Neural cell (in vitro differentiated cells): ENCODE measurements around the gene TSACC. TPM values are rescaled to one million over a fixed set of nuclear protein-coding genes. Genes with fewer than 3 reads are reported as not detected.

ENCODE experiments used
- H2AFZ ChIP-seq: fragments of 200-600, 300-800 bp; sonication (generic), shearing (Covaris generic); 2 replicates; pipeline ENCODE4 v1.6.0; 2014; ENCODE audit warnings: low read depth, mild to moderate bottlenecking, antibody characterized with exemption, low read length, moderate library complexity
- H3F3A ChIP-seq: fragments of 200-600 bp; shearing (Covaris generic); 2 replicates; pipeline ENCODE4 v1.6.1; 2016; ENCODE audit warnings: mild to moderate bottlenecking, moderate library complexity, mixed read lengths, antibody characterized with exemption, low read length; ENCODE audit not compliant: insufficient read depth, poor library complexity, severe bottlenecking
- H3K27ac ChIP-seq: fragments of 200-600, 300-800 bp; sonication (generic), shearing (Covaris generic); 2 replicates; pipeline ENCODE4 v1.5.1; 2014; ENCODE audit warnings: mild to moderate bottlenecking, low read length, moderate library complexity
- H3K27me3 ChIP-seq: fragments of 300-800, 200-600 bp; sonication (generic), shearing (Covaris generic); 2 replicates; pipeline ENCODE4 v1.6.0; 2014; ENCODE audit warnings: mild to moderate bottlenecking, low read depth, low read length, moderate library complexity; ENCODE audit not compliant: insufficient read depth
- H3K36me3 ChIP-seq: fragments of 300-800, 200-600 bp; sonication (generic), shearing (Covaris generic); 2 replicates; pipeline ENCODE4 v1.5.1; 2014; ENCODE audit warnings: mild to moderate bottlenecking, antibody characterized with exemption, low read length, moderate library complexity; ENCODE audit not compliant: insufficient read depth
- H3K4me2 ChIP-seq: fragments of 300-800, 200-600 bp; sonication (generic), shearing (Covaris generic); 2 replicates; pipeline ENCODE4 v1.6.0; 2014; ENCODE audit warnings: mild to moderate bottlenecking, low read length
- H3K4me3 ChIP-seq: fragments of 300-800, 200-600 bp; sonication (generic), shearing (Covaris generic); 2 replicates; pipeline ENCODE4 v1.5.1; 2014; ENCODE audit warnings: mild to moderate bottlenecking, low read length, moderate library complexity
- H3K79me2 ChIP-seq: fragments of 200-600 bp; shearing (Covaris generic); replicated peaks from 2 replicates; pipeline ENCODE4 v1.6.0; 2014; ENCODE audit warnings: mild to moderate bottlenecking, low read length, moderate library complexity; ENCODE audit not compliant: insufficient read depth
- H3K9ac ChIP-seq: fragments of 300-800, 200-600 bp; sonication (generic), shearing (Covaris generic); 2 replicates; pipeline ENCODE4 v1.6.1; 2016; ENCODE audit warnings: mild to moderate bottlenecking, low read length, mixed read lengths
- H3K9me2 ChIP-seq: fragments of 200-600 bp; shearing (Covaris generic); 2 replicates; pipeline ENCODE4 v1.6.1; 2016; ENCODE audit warnings: mild to moderate bottlenecking, low read length, mixed read lengths; ENCODE audit not compliant: insufficient read depth
- H3K9me3 ChIP-seq: fragments of 200-600, 300-800 bp; sonication (generic), shearing (Covaris generic); 2 replicates; pipeline ENCODE4 v1.6.1; 2016; ENCODE audit warnings: mild to moderate bottlenecking, mixed run types, low read length, moderate library complexity, mixed read lengths
- H4K20me1 ChIP-seq: fragments of 200-600 bp; shearing (Covaris generic); 2 replicates; pipeline ENCODE4 v1.6.1; 2016; ENCODE audit warnings: mild to moderate bottlenecking, mixed run types; ENCODE audit not compliant: insufficient read depth
- EP300 ChIP-seq: fragments of 450-650 bp; conservative IDR thresholded peaks from 2 replicates; pipeline ENCODE4 v1.6.1; 2014; ENCODE audit warnings: antibody characterized with exemption, mild to moderate bottlenecking, moderate library complexity; ENCODE audit not compliant: poor library complexity, severe bottlenecking
- EZH2 ChIP-seq: fragments of 200-600, 300-800 bp; shearing (Covaris generic), sonication (generic); IDR thresholded peaks from 2 replicates; pipeline ENCODE4 v1.6.1; 2014; ENCODE audit warnings: antibody characterized with exemption, low read length, borderline replicate concordance, mild to moderate bottlenecking; ENCODE audit not compliant: insufficient read depth, poor library complexity, severe bottlenecking
- MXI1 ChIP-seq: fragments of 450-650 bp; conservative IDR thresholded peaks from 2 replicates; pipeline ENCODE4 v1.6.1; 2014; ENCODE audit warnings: antibody characterized with exemption, mild to moderate bottlenecking; ENCODE audit not compliant: poor library complexity, severe bottlenecking
- POLR2AphosphoS5 ChIP-seq: IDR thresholded peaks from 2 replicates; pipeline ENCODE4 v1.6.1; 2012
- RAD21 ChIP-seq: fragments of 450-650 bp; conservative IDR thresholded peaks from 2 replicates; pipeline ENCODE4 v1.6.1; 2014; ENCODE audit warnings: antibody characterized with exemption, mild to moderate bottlenecking, moderate library complexity
- SMC3 ChIP-seq: fragments of 450-650 bp; conservative IDR thresholded peaks from 2 replicates; pipeline ENCODE4 v1.6.1; 2014; ENCODE audit warnings: antibody characterized with exemption, mild to moderate bottlenecking, moderate library complexity; ENCODE audit not compliant: poor library complexity
- TAF1 ChIP-seq: IDR thresholded peaks from 2 replicates; pipeline ENCODE4 v1.6.1; 2012; ENCODE audit warnings: low read depth
- polyA plus RNA-seq: library from polyadenylated mRNA; depleted of rRNA; stranded (reverse); fragments of >200 nt; gene quantifications from 2 replicates; pipeline ENCODE4 v1.2.3, GENCODE V29; 2014
- TF ChIP-seq, protein P1 (sequence below): IDR thresholded peaks from 2 replicates; pipeline ENCODE4 v1.6.1; 2012; ENCODE audit warnings: borderline replicate concordance
- TF ChIP-seq, protein P2 (sequence below): fragments of 450-650 bp; IDR thresholded peaks from 2 replicates; pipeline ENCODE4 v1.5.1; 2014; ENCODE audit warnings: antibody characterized with exemption, mild to moderate bottlenecking, moderate library complexity; ENCODE audit not compliant: poor library complexity, severe bottlenecking

TSACC gene
- polyA plus RNA-seq, 1 donor from 2014 or later = not detected

DNA sequence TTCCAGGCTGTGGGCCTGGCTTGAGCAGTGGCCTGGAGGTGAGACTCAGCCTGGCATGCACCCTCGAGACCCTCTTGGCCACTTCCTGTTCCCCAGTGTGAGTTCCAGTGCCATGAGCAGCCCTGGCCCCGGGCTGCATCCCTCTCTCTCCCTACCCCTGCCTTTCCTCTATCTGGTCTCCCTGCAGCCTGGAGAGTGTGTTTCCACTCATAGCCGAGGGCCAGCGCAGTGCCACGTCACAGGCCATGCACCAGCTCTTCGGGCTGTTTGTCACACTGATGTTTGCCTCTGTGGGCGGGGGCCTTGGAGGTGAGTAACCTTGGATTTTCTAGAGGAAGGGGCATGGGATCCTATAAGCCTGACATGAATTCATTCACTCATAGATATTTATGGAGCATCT, 44.2 kb downstream of the TSACC start:
- peaks cover 13% of the 10 kb centered on the region for H3K27me3 ChIP-seq
- H3K4me3 ChIP-seq = no peak overlapping the region
- H3K9me2 ChIP-seq = no peaks in the 10 kb centered on the region
- H4K20me1 ChIP-seq = no peaks in the 10 kb centered on the region
- no peaks in the 10 kb centered on the region for H3K36me3 ChIP-seq
- H3F3A ChIP-seq = no peaks in the 10 kb centered on the region
- H3K9ac ChIP-seq = no peak overlapping the region
- TF ChIP-seq TAF1 (no peak), RAD21 (no peak), SMC3 (no peak), EZH2 (no peak), MXI1 (no peak), POLR2AphosphoS5 (no peak), EP300 (no peak)
- TF ChIP-seq, protein P1, sequence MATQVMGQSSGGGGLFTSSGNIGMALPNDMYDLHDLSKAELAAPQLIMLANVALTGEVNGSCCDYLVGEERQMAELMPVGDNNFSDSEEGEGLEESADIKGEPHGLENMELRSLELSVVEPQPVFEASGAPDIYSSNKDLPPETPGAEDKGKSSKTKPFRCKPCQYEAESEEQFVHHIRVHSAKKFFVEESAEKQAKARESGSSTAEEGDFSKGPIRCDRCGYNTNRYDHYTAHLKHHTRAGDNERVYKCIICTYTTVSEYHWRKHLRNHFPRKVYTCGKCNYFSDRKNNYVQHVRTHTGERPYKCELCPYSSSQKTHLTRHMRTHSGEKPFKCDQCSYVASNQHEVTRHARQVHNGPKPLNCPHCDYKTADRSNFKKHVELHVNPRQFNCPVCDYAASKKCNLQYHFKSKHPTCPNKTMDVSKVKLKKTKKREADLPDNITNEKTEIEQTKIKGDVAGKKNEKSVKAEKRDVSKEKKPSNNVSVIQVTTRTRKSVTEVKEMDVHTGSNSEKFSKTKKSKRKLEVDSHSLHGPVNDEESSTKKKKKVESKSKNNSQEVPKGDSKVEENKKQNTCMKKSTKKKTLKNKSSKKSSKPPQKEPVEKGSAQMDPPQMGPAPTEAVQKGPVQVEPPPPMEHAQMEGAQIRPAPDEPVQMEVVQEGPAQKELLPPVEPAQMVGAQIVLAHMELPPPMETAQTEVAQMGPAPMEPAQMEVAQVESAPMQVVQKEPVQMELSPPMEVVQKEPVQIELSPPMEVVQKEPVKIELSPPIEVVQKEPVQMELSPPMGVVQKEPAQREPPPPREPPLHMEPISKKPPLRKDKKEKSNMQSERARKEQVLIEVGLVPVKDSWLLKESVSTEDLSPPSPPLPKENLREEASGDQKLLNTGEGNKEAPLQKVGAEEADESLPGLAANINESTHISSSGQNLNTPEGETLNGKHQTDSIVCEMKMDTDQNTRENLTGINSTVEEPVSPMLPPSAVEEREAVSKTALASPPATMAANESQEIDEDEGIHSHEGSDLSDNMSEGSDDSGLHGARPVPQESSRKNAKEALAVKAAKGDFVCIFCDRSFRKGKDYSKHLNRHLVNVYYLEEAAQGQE = no peak
- TF ChIP-seq, protein P2, sequence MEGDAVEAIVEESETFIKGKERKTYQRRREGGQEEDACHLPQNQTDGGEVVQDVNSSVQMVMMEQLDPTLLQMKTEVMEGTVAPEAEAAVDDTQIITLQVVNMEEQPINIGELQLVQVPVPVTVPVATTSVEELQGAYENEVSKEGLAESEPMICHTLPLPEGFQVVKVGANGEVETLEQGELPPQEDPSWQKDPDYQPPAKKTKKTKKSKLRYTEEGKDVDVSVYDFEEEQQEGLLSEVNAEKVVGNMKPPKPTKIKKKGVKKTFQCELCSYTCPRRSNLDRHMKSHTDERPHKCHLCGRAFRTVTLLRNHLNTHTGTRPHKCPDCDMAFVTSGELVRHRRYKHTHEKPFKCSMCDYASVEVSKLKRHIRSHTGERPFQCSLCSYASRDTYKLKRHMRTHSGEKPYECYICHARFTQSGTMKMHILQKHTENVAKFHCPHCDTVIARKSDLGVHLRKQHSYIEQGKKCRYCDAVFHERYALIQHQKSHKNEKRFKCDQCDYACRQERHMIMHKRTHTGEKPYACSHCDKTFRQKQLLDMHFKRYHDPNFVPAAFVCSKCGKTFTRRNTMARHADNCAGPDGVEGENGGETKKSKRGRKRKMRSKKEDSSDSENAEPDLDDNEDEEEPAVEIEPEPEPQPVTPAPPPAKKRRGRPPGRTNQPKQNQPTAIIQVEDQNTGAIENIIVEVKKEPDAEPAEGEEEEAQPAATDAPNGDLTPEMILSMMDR = no peak
- no peak overlapping the region for H3K4me2 ChIP-seq
- no peak overlapping the region for H3K27ac ChIP-seq
- no peaks in the 10 kb centered on the region for H3K79me2 ChIP-seq
- no peaks in the 10 kb centered on the region for H3K9me3 ChIP-seq
- H2AFZ ChIP-seq = no peak overlapping the region

DNA sequence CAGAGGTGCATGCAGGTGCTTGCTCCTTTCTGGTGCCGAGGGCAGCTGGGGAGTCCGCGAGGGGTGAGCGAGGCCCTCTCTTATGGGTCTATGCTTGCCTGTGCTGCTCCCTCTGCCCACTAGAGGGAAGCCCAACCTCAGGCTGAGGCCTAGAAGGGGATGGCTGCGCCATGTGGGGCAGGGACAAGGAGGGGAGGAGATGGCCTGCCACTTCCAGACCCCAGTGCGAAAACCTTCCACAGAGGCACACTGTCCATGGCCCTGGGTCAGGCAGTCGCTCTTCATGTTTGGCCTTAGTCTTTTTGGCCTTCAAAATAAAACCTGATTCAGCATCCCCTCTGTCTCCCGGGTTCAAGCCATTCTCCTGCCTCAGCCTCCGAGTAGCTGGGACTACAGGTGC, 44.7 kb downstream of the TSACC start:
- Histone ChIP-seq H2AFZ (no peak overlapping the region), H3K9ac (no peak overlapping the region)
- TF ChIP-seq, protein P1 = no peak
- TF ChIP-seq, protein P2 = peak; percentile 93
- TF ChIP-seq TAF1 (no peak), SMC3 (peak; percentile 86), POLR2AphosphoS5 (no peak), RAD21 (peak; percentile 90), EP300 (no peak), EZH2 (no peak), MXI1 (no peak)

More for the DNA sequence above, 44.7 kb downstream of the TSACC start:
- no peaks in the 10 kb centered on the region for H3K9me2 ChIP-seq
- H3K79me2 ChIP-seq = no peaks in the 10 kb centered on the region
- no peaks in the 10 kb centered on the region for H4K20me1 ChIP-seq
- no peak overlapping the region for H3K27ac ChIP-seq
- H3K4me3 ChIP-seq = no peak overlapping the region
- peaks cover 17% of the 10 kb centered on the region for H3K27me3 ChIP-seq
- H3K36me3 ChIP-seq = no peaks in the 10 kb centered on the region
- no peaks in the 10 kb centered on the region for H3F3A ChIP-seq
- H3K9me3 ChIP-seq = no peaks in the 10 kb centered on the region
- no peak overlapping the region for H3K4me2 ChIP-seq
